ENCODE data around the gene SCAF8.

GRCh38 chr6:154768280-154768679 lies 35.1 kb downstream of the SCAF8 start:
- TF ChIP-seq MAZ (IDR thresholded peaks at IDR 0.05; ENCODE audit: borderline replicate concordance, low read depth, low read length) (no peak), BHLHE40 (IDR thresholded peaks at IDR 0.05; ENCODE audit: low read depth, low read length) (no peak), MAFK (IDR thresholded peaks at IDR 0.05; ENCODE audit: low read depth, low read length) (no peak), RCOR1 (IDR thresholded peaks at IDR 0.05; ENCODE audit: insufficient replicate concordance, low read length) (no peak), MXI1 (IDR thresholded peaks at IDR 0.05; ENCODE audit: borderline replicate concordance, low read depth, low read length) (no peak), POLR2A (IDR thresholded peaks at IDR 0.05; ENCODE audit: low read depth, low read length) (no peak), RAD21 (IDR thresholded peaks at IDR 0.05; ENCODE audit: low read length) (no peak), CHD1 (IDR thresholded peaks at IDR 0.05; ENCODE audit: low read depth, low read length) (no peak), FOS (IDR thresholded peaks at IDR 0.05; ENCODE audit: low read depth, low read length) (no peak), RFX5 (IDR thresholded peaks at IDR 0.05; ENCODE audit: low read depth, low read length) (no peak), CEBPB (IDR thresholded peaks at IDR 0.05; ENCODE audit: low read depth, low read length) (no peak), NFE2L2 (IDR thresholded peaks at IDR 0.05; ENCODE audit: low read depth, low read length) (no peak)
- TF ChIP-seq, protein P1, sequence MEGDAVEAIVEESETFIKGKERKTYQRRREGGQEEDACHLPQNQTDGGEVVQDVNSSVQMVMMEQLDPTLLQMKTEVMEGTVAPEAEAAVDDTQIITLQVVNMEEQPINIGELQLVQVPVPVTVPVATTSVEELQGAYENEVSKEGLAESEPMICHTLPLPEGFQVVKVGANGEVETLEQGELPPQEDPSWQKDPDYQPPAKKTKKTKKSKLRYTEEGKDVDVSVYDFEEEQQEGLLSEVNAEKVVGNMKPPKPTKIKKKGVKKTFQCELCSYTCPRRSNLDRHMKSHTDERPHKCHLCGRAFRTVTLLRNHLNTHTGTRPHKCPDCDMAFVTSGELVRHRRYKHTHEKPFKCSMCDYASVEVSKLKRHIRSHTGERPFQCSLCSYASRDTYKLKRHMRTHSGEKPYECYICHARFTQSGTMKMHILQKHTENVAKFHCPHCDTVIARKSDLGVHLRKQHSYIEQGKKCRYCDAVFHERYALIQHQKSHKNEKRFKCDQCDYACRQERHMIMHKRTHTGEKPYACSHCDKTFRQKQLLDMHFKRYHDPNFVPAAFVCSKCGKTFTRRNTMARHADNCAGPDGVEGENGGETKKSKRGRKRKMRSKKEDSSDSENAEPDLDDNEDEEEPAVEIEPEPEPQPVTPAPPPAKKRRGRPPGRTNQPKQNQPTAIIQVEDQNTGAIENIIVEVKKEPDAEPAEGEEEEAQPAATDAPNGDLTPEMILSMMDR (conservative IDR thresholded peaks at IDR 0.05; ENCODE audit: low read depth, low read length), result no peak
- TF ChIP-seq, protein P2, sequence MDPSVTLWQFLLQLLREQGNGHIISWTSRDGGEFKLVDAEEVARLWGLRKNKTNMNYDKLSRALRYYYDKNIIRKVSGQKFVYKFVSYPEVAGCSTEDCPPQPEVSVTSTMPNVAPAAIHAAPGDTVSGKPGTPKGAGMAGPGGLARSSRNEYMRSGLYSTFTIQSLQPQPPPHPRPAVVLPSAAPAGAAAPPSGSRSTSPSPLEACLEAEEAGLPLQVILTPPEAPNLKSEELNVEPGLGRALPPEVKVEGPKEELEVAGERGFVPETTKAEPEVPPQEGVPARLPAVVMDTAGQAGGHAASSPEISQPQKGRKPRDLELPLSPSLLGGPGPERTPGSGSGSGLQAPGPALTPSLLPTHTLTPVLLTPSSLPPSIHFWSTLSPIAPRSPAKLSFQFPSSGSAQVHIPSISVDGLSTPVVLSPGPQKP (IDR thresholded peaks at IDR 0.05; ENCODE audit: borderline replicate concordance, low read depth, low read length), result no peak
